PC-9 (cell line): ENCODE data around the gene ANTXR2.

Experiments used
- CTCF ChIP-seq: fragments of 200-600 bp; sonication (generic); conservative IDR thresholded peaks from 2 replicates; pipeline ENCODE4 v1.6.1; 2017; ENCODE audit warnings: mixed run types, antibody characterized with exemption, mild to moderate bottlenecking, moderate library complexity
- EZH2 ChIP-seq: fragments of 200-600 bp; sonication (generic); IDR thresholded peaks from 2 replicates; pipeline ENCODE4 v1.8.0; 2017; ENCODE audit warnings: antibody characterized with exemption, low read depth

- no peak for TF ChIP-seq CTCF
- TF ChIP-seq EZH2: no peak
These were observed 43.7 kb downstream of the ANTXR2 start for GRCh38 chr4:80029364-80029763.
